Measurements from ENCODE around the gene RHBDD3.

DNA sequence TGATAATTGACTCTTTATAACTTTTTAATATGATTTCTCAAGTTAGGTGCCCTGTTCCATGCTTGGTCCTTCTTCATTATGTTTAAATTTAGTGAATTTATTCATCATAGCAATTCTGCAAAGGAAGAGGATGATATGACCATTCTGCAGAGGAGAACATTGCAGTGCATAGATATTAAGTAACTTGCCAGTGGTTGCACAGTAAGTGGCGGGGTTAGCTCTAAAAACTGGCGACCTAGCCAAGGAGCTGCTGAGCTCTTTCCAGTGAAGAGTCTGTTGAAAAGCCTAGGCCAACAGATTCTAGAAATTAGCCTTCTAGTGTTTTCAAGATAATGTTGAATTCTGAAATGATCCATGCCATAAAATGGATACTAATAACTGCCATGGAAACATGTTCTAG is 4.8 kb upstream of the RHBDD3 start:
- TF ChIP-seq SUZ12 (IDR thresholded peaks at IDR 0.05; ENCODE audit: extremely low read depth, insufficient read depth, insufficient read length): no peak
- no peak for TF ChIP-seq ZNF274 (IDR thresholded peaks at IDR 0.05; ENCODE audit: low read depth, low read length)
- TF ChIP-seq YY1 (IDR thresholded peaks at IDR 0.05; ENCODE audit: insufficient read depth, insufficient read length): no peak
